Skeletal muscle tissue (tissue), 4 donors: Measurements from ENCODE around the gene ITGB6. TPM values are rescaled to one million over a fixed set of nuclear protein-coding genes. Genes with fewer than 3 reads are reported as not detected.
"Not testable (repeated sequence)": the region's sequence is repeated elsewhere in the genome, so short reads cannot be mapped to it uniquely, and the experiment has no call there.

Experiments used
- H3K27ac ChIP-seq: one replicate; pipeline ENCODE4 v1.7.0; 2013; ENCODE audit warnings: mild to moderate bottlenecking, low read depth, low read length, inconsistent platforms
- H3K27me3 ChIP-seq, 3 donors: one replicate each; pipeline ENCODE4 v1.7.0; 2013; ENCODE audit warnings: low read length in 3 of 3; ENCODE audit not compliant: control insufficient read depth in 3 of 3, insufficient read depth in 3 of 3
- H3K36me3 ChIP-seq, 3 donors: one replicate each; pipeline ENCODE4 v1.7.0; 2013; ENCODE audit warnings: low read length in 3 of 3; ENCODE audit not compliant: control insufficient read depth in 3 of 3, insufficient read depth in 3 of 3
- H3K4me1 ChIP-seq, 3 donors: one replicate each; pipeline ENCODE4 v1.7.0; 2013; ENCODE audit warnings: low read length in 3 of 3, mild to moderate bottlenecking in 3 of 3; ENCODE audit not compliant: control insufficient read depth in 3 of 3, insufficient read depth in 3 of 3
- H3K4me3 ChIP-seq, 3 donors: one replicate each; pipeline ENCODE4 v1.7.0; 2013; ENCODE audit warnings: low read length in 3 of 3
- H3K9ac ChIP-seq, 3 donors: one replicate each; pipeline ENCODE4 v1.7.0; 2013; ENCODE audit warnings: low read length in 3 of 3, mild to moderate bottlenecking in 3 of 3, moderate library complexity in 2 of 3, low read depth in 1 of 3
- H3K9me3 ChIP-seq, 3 donors: one replicate each; pipeline ENCODE4 v1.7.0; 2013; ENCODE audit warnings: low read length in 3 of 3; ENCODE audit not compliant: control insufficient read depth in 3 of 3
- total RNA-seq: library from RNA; depleted of rRNA; stranded (reverse); fragments of >200 nt; gene quantifications from one replicate; pipeline ENCODE4 v1.2.3, GENCODE V29; 2014
- donor health status: Osteomylitis.

The ITGB6 gene
- total RNA-seq, 1 donor from 2014 or later: 17.2 TPM

GRCh38 chr2:160167089-160167740 is 32.9 kb downstream of the ITGB6 start:
- Histone ChIP-seq H3K9ac (no peak overlapping the region), H3K27ac (no peak overlapping the region), H3K9me3 (no peaks in the 10 kb centered on the region), H3K4me1 (no peaks in the 10 kb centered on the region), H3K36me3 (peaks cover 5 to 19% (median 9%) of the 10 kb centered on the region in 3 donors), H3K27me3 (no peaks in the 10 kb centered on the region), H3K4me3 (no peak overlapping the region)

- Histone ChIP-seq H3K27ac (no peak overlapping the region), H3K9me3 (no peaks in the 10 kb centered on the region), H3K4me1 (no peaks in the 10 kb centered on the region), H3K36me3 (peaks cover 7 to 11% (median 7%) of the 10 kb centered on the region in 3 donors), H3K27me3 (no peaks in the 10 kb centered on the region), H3K4me3 (no peak overlapping the region), H3K9ac (no peak overlapping the region)
Measured at GRCh38 chr2:160165996-160166395, 34.1 kb downstream of the ITGB6 start.

GRCh38 chr2:160165081-160165480 is 35.0 kb downstream of the ITGB6 start:
- Histone ChIP-seq H3K27me3 (no peaks in the 10 kb centered on the region), H3K27ac (no peak overlapping the region), H3K9me3 (no peaks in the 10 kb centered on the region), H3K36me3 (peaks cover 4 to 11% (median 7%) of the 10 kb centered on the region in 3 donors), H3K4me3 (no peak overlapping the region), H3K9ac (no peak overlapping the region), H3K4me1 (no peaks in the 10 kb centered on the region)

GRCh38 chr2:160157861-160158829 is 41.9 kb downstream of the ITGB6 start:
- peaks cover 2 to 3% (median 2%) of the 10 kb centered on the region in 3 donors for H3K36me3 ChIP-seq
- H3K4me3 ChIP-seq: no peak overlapping the region
- no peak overlapping the region for H3K9ac ChIP-seq
- no peaks in the 10 kb centered on the region for H3K27me3 ChIP-seq
- H3K4me1 ChIP-seq: peaks cover 0 to 9% (median 0%) of the 10 kb centered on the region in 3 donors
- H3K9me3 ChIP-seq: no peaks in the 10 kb centered on the region
- H3K27ac ChIP-seq: no peak overlapping the region

- Histone ChIP-seq H3K36me3 (peaks cover 0 to 3% (median 2%) of the 10 kb centered on the region in 3 donors), H3K27me3 (no peaks in the 10 kb centered on the region), H3K9ac (no peak overlapping the region), H3K4me1 (peaks cover 0 to 9% (median 0%) of the 10 kb centered on the region in 3 donors), H3K27ac (no peak overlapping the region), H3K4me3 (no peak overlapping the region), H3K9me3 (no peaks in the 10 kb centered on the region)
Measured at GRCh38 chr2:160156665-160157064, 43.4 kb downstream of the ITGB6 start.

GRCh38 chr2:160156100-160156499 is 44.0 kb downstream of the ITGB6 start:
- Histone ChIP-seq H3K4me1 (peaks cover 0 to 9% (median 0%) of the 10 kb centered on the region in 3 donors), H3K27me3 (no peaks in the 10 kb centered on the region), H3K36me3 (peaks cover 0 to 3% (median 2%) of the 10 kb centered on the region in 3 donors), H3K4me3 (no peak overlapping the region), H3K9ac (no peak overlapping the region), H3K27ac (no peak overlapping the region), H3K9me3 (no peaks in the 10 kb centered on the region)

- H3K9me3 ChIP-seq, H3K27me3 ChIP-seq, H3K4me3 ChIP-seq, H3K27ac ChIP-seq, H3K9ac ChIP-seq, H3K4me1 ChIP-seq: not testable (repeated sequence)
- peaks cover 2 to 12% (median 5%) of the 10 kb centered on the region in 3 donors for H3K36me3 ChIP-seq
Measured at GRCh38 chr2:160148419-160148818, 51.7 kb downstream of the ITGB6 start.

GRCh38 chr2:160145471-160145870 is 54.6 kb downstream of the ITGB6 start:
- Histone ChIP-seq H3K9me3 (no peaks in the 10 kb centered on the region), H3K4me1 (no peaks in the 10 kb centered on the region), H3K9ac (no peak overlapping the region), H3K27ac (no peak overlapping the region), H3K36me3 (peaks cover 4 to 14% (median 5%) of the 10 kb centered on the region in 3 donors), H3K27me3 (peaks cover 0 to 2% (median 0%) of the 10 kb centered on the region in 3 donors), H3K4me3 (no peak overlapping the region)

- Histone ChIP-seq H3K36me3 (peaks cover 4 to 14% (median 5%) of the 10 kb centered on the region in 3 donors), H3K4me1 (no peaks in the 10 kb centered on the region), H3K4me3 (no peak overlapping the region), H3K9me3 (no peaks in the 10 kb centered on the region), H3K9ac (no peak overlapping the region), H3K27ac (no peak overlapping the region), H3K27me3 (peaks cover 0 to 2% (median 0%) of the 10 kb centered on the region in 3 donors)
Measured at GRCh38 chr2:160144280-160144990, 55.6 kb downstream of the ITGB6 start.
